ENCODE measurements around the gene RPS6KA2.

GRCh38 chr6:166388290-166389004 is 238.6 kb downstream of the RPS6KA2 start:
- TF ChIP-seq EZH2 (IDR thresholded peaks at IDR 0.05; ENCODE audit: borderline replicate concordance, low read depth, low read length, severe bottlenecking) (no peak), CTCF (IDR thresholded peaks at IDR 0.05; ENCODE audit: borderline replicate concordance, extremely low read depth, low read length, poor library complexity, severe bottlenecking) (no peak)
